ENCODE measurements around the gene DNAAF8.

The DNAAF8 gene

GRCh38 chr16:4797805-4798252, 63.5 kb downstream of the DNAAF8 start:
- DNase-seq: no peak

GRCh38 chr16:4798456-4798855, 64.1 kb downstream of the DNAAF8 start:
- no peak for DNase-seq
